RCC 7860 (cell line): ENCODE measurements around the gene PTPRK.
A peak's percentile ranks its signal among the peaks of the same experiment; 100 is the strongest.
"Not testable (repeated sequence)": the region's sequence is repeated elsewhere in the genome, so short reads cannot be mapped to it uniquely, and the experiment has no call there.

ENCODE experiments used
- DNase-seq: peaks from one replicate; pipeline ENCODE4 v3.0.0-alpha.2; 2015; ENCODE audit warnings: low spot score
- FAIRE-seq: peaks from 2 replicates; lab custom pipeline; 2012; peaks lifted over from hg19 to GRCh38; lab: Jason Lieb, UNC

The PTPRK gene

GRCh38 chr6:128491610-128492206 is 28.7 kb downstream of the PTPRK start:
- peak; percentile 25 for FAIRE-seq
- DNase-seq: peak; percentile 42

DNA sequence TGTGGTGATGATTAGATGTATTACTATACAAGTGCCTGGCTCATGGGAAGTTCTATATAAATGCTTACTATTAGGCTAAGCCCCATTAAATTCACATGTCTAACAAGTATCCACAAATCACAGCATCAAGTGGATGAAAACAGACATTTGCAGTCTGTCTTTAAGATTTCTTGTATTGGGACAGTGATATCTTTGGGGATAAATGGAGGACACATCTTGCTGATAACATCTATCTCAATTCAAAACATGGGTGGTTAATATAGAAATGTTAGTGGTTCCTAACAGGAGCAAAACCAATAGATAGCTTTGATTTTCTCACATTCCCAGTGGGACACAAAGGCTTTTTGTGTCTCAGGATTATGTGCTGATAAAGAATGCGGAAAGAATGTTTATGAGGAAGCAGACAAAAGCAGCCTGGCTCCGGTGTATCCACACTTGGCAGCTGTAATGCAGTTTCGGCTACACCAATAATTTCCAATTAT is 29.3 kb downstream of the PTPRK start:
- DNase-seq: no peak
- no peak for FAIRE-seq

- peak; percentile 97 for FAIRE-seq
- DNase-seq: peak; percentile 91
These were observed 32.7 kb downstream of the PTPRK start for GRCh38 chr6:128487746-128488145.

- DNase-seq: no peak
- FAIRE-seq: no peak
These were observed 33.3 kb downstream of the PTPRK start for GRCh38 chr6:128487055-128487454.

DNA sequence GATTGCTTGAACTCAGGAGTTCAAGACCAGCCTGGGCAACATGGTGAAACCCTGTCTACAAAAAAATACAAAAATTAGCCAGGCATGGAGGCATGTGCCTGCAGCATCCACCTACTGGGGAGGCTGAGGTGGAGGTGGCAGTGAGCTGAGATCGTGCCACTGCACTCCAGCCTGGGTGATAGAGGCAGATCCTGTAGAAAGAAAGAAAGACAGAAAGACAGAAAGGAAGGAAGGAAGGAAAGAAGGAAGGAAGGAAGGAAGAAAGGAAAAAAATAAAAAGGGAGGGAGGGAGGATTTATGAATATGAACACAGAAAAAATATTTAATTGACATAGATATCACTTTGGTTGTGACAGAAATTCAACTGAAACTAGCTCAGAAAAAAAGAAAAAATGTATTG is 33.8 kb downstream of the PTPRK start:
- DNase-seq, FAIRE-seq: not testable (repeated sequence)

DNA sequence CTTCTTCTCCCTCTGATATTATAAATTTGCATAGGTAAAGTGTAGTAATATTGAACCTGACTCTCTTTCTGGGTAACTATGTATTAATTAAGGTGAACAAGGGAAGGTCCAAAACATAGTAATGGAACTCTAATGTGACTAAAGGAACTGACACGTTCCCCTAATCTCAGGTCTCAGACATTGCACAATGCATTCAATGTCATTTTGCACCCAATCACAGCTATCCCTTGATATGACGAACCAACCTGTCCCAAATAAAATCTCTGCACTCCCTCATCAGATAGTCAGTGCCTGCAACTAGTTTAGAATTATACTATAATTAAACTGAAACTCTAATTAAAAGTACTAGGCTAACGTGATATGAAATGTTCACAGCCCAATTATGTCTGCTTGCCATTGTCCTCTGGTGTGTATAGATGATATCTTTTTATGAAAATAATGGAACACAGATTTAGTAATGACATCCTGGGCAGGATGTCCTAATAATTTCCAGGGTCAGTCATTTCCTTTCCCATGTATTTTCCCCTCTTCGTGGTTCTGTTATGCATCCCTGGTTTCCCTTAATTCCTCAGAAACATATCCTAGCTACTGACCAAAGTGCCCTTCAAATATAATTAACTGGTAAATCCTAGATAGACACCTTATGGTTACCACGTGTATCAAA is 36.8 kb downstream of the PTPRK start:
- no peak for DNase-seq
- FAIRE-seq: no peak

DNA sequence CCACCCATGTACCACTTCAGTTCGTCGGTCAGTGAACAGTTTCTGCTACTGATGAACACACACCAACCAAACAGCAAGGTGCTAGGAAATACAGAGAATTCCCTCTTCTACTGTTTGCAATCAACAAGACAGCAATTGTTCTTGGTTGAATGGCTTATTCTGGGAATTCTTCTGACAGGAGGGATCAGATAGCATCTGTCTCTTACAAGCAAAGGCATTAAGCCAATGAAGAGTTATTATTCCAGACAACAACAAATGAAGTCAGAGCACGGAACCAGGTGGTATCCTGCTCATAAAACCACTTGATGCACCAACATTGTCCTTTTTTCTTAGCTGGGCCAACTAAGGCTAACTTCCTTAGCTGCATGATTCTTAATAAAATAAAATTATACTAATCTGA is 37.8 kb downstream of the PTPRK start:
- FAIRE-seq: no peak
- DNase-seq: no peak

DNA sequence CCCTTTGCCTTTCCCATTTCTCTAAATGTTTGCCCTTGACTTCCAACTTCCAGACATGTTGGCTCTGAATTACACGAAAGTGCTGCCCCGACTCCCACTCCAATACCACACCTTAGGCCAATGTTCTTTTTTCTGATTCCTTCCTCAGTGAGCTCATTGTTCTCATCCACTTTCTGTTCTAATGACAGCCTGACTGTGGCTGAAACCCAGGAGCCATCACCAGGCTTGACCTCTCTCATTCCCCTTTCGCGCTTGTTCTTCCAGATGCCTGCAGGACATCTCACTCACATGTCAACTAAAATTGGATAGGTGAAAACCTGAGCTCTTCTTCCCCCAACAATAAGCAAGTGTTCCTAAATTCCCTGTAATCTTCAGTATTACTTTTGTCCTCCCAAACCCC is 40.4 kb downstream of the PTPRK start:
- DNase-seq: no peak
- no peak for FAIRE-seq

GRCh38 chr6:128479048-128479666 is 41.2 kb downstream of the PTPRK start:
- no peak for FAIRE-seq
- no peak for DNase-seq

DNA sequence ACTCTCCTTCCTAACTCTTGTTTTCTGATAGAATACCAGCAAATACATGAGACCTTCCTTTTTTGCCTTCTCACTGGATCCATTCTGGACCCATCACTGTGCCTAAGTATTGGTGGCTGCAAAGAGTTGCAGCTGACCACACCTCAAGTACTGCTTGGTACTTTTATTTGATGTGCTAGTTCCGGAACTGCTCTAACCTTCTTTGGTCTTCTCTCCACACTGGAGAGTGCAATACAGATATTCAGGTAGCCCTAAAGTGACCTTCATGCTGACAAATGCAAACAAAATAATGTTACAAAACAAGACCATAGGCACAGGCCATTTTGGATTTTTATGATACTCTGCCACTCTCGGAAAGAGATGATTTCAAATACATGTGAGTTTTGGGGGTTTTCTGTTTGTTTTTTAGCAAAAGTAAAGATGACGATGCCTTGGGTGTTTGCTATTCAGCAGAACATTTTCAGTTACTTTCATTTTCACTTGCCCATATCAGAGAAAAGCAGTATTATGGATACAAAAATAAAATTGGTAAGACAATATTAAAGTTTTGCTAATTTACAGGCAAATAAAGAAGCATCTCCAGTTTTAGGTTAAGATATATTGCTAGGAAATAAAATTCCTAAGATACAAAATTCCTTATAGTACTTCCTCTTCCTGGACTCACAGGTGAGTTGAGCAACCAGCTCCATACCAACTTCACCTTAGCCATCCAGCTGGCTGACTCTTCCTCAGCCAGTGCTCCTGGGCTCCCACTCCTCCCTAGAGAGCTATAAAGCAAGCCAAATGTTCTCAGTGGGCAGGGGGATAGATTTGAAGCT is 42.0 kb downstream of the PTPRK start:
- DNase-seq (no peak), FAIRE-seq (no peak)

GRCh38 chr6:128474933-128475332 is 45.5 kb downstream of the PTPRK start:
- no peak for DNase-seq
- no peak for FAIRE-seq

GRCh38 chr6:128474481-128474880 is 45.9 kb downstream of the PTPRK start:
- FAIRE-seq: no peak
- no peak for DNase-seq

DNA sequence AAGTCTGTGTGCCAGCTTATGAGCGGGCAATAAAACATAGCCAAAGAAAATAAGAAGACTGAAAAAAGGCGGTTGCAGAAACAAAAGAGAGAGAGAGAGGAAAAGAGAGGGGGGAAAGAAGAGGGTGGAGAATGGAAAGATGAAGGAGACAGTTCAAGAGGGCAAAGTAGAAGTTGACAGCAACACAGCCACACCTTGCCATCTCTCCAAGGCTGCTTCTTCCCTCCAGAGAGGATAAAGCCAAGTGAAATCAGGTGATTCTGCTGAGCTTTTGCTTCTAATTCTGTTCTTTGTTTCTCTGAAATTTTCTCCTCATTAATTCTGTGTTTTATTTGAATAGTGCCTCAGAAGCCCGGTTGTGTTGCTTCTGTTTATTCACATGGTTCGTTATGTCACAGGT is 48.5 kb downstream of the PTPRK start:
- no peak for FAIRE-seq
- DNase-seq: no peak

DNA sequence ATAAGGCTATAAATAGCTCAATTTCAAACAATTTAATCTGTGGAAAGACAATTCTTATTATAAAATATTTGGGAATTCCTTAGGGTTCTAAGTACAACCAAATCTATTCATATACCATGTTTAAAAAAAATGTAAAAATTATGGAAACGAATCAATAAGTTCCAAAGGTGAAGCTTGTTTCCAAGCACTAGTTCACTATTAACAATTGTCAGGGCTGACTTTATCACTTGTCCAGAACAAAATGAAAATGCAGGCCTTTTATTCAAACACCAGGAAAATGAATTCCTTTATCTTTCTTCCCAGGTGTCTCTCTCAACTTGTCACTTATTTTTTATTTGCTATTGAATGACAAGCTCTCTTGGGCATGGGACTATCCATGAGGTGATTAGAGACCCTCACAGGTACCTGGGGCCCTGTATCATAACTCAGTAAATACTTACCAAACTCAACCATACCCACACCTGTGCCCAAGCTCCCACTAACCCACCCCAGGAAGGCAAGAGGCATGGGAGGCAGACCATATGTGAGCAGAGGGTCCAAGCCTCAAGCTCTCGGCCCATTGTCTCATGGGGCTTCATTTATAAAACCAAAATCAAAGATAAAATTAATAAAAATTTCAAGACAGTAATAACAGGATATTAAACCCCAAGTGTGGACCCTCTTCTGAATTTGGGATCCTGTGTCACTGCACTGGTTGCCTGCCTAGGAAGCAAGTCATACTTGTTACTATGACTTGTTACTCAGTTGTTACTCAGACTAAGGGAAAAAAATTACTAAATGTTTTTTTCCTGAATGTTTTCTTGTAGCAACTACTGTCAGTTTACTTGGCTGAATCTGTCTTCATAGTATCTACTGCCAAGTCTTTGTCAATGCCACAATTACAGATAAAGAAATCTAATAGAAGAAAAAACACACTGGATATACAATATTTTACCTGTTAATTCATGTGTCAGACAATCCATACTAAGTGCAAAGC is 54.7 kb downstream of the PTPRK start:
- no peak for FAIRE-seq
- DNase-seq: no peak

DNA sequence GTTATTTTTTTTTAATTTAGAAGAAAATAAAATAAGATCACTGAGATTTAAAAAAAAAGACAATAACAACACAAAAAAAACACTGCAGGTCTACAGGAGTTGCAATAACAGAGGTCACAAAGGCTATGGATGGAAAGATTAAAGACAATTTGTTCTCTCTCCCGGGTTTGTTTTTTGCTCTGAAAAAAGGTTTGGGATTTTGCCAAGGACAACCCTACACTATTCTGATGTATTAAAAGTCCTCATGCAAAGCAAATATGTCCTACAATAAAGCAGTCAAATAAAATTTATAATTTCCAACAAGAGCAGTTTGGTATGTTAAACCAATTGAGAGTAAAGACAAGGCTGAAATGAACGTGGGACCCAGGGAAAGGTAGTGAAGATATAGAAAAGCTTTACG is 55.6 kb downstream of the PTPRK start:
- no peak for FAIRE-seq
- no peak for DNase-seq

GRCh38 chr6:128463942-128464341 is 56.5 kb downstream of the PTPRK start:
- FAIRE-seq (no peak), DNase-seq (no peak)

DNA sequence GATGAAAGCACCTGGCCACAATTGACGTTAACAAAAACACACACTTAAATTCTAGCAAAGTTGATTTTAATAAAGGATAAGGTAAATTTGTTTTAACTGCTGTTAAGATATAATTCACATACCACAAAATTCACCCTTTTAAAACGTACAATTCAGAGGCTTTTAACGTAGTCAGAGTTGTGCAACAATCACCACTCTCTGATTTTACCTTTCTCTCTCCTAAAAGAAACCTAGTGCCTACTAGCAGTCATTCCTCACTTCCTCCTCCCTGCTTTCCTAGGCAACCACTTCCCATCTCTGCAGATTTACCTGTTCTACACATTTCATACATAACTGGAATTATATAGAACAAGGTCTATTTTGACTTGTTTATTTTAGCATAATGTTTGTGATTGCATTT is 58.9 kb downstream of the PTPRK start:
- no peak for DNase-seq
- FAIRE-seq: no peak

DNA sequence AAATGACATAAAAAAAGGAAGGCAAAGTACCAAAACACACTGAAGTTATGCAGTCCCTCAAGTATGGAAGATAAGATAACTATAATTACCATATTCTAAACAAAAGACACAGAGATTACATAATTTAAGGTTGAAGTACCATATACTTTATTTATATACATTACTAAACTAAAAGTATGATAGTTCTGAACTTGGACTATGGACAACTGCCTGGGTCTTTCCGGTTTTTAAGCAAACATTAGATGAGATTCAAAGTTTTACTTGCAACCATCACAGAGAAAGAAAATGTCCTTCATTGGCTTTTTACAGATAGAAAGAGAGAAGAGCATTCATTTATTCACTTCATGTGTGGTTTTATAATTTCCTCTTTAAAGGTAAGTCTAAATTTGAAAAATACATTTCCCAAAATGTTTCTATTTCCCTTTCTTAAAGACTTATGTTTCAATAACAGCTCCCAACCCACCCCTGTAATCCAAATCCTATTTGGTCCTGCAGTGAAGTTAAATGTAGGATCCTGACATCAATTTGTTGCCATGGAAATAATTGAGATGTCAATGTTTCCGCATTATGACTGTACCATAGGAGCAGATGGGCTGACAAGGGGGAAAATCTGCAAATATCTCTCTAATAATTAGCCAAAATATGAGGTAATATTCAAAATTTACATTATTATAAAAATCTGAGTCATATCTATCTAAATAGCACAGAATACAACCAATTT is 63.7 kb downstream of the PTPRK start:
- FAIRE-seq (no peak), DNase-seq (no peak)

DNA sequence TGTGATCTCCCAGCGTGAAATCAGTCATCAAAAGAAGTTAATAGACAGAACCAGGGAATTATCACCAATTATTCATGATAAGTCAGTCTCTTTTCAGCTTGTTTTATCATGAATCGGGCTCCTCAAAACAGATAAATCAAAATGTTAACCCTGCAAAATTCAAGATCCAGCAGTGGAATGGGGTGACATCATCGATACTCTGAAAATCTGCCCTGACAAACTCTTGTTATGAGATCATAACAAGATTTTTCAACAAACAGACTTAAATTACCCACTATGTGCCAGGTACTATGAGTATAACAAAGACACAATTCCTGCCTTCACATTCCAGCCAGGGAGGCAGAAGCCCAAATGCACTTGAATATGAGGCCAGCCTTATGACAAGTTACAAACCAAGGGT is 64.4 kb downstream of the PTPRK start:
- DNase-seq: no peak
- no peak for FAIRE-seq

GRCh38 chr6:128452713-128453112 is 67.7 kb downstream of the PTPRK start:
- FAIRE-seq (no peak), DNase-seq (no peak)
